Measurements from ENCODE around the gene PIP4P1.

Gene PIP4P1

GRCh38 chr14:20418501-20418909 lies 42.7 kb downstream of the PIP4P1 start:
- no peak overlapping the region for H3K27ac ChIP-seq
- no peak for TF ChIP-seq CTCF (conservative IDR thresholded peaks at IDR 0.05)

DNA sequence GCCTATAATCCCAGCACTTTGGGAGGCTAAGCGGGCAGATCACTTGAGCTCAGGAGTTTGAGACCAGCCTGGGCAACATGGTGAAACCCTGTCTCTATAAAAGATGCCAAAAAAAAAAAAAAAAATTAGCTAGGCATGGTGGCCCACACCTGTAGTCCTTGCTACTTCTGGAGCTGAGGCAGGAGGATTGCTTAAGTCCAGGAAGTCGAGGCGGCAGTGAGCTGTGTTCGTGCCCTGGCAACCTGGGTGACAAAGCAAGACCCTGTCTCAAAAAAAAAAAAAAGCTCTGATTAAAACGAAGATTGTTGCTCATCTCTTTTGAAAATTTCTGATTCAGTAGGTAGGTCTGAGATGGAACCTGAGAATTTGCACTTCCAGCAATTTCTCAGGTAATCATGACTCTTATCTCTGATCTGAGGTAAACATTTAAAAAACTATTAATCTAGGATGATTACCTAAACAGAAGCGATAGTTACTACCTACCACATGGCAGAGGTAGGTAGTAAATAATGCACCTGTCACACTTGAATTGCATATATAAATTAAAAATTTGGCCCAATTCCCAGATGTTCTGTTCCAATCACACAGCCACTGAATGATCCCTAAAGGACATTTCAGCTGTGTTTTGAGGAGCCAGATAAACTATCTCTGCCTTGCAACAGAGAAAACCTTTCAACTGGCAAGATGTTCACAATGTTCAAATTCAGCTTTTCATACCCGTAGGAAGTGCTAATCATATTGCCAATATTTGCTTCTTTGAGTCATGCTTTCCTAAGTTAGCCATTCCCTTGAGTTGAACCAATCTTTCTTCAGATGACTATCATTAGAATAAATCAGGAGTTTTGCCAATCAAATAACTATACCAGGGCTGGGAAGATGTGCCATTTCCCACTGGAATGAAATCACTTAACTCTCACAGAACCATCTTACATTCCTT lies 43.7 kb downstream of the PIP4P1 start:
- TF ChIP-seq CTCF (conservative IDR thresholded peaks at IDR 0.05), result no peak
- H3K27ac ChIP-seq, result peak overlapping the region; percentile 33; the same call in 1 of the 2 replicates

DNA sequence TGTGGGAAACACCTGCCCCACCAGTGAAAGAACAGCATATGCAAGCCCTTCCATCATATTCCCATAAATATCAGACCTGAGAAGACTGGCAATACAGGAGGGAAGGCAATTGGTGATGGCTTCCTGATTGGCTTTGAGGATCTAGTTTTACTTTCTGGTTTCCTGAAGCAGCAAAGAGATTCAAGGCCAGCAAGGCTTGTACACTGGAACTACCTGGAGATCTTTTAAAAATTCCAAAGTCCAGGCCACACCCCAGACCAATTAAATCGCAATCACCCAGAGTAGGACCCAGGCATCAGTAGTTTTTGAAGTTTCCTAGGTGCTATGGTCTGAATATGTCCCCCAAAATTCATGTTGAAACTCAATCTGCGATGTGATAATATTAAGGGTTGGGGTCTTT lies 45.0 kb downstream of the PIP4P1 start:
- no peak for TF ChIP-seq CTCF (conservative IDR thresholded peaks at IDR 0.05)
- no peak overlapping the region for H3K27ac ChIP-seq

DNA sequence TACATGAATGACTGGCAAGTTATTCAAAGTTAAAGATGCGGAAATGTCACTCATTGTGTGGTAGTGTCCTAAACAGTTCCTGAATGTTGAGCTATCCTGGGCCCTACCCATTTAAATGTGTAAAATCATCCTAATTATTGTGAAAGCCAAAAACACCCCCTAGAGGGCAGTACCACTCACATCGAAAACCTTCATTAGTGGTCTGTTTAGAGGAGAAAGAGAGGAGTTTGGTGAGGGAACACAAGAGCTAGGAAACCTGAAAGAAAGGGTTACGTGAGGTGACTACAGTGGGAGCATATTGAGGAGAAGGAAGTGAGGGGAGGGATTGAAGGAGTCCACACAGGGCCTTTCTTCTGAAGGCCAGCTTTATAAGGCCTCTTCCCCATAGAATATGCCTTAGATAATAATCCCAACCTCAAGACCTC lies 45.4 kb downstream of the PIP4P1 start:
- H3K27ac ChIP-seq, result no peak overlapping the region
- TF ChIP-seq CTCF (conservative IDR thresholded peaks at IDR 0.05), result peak; percentile 71

DNA sequence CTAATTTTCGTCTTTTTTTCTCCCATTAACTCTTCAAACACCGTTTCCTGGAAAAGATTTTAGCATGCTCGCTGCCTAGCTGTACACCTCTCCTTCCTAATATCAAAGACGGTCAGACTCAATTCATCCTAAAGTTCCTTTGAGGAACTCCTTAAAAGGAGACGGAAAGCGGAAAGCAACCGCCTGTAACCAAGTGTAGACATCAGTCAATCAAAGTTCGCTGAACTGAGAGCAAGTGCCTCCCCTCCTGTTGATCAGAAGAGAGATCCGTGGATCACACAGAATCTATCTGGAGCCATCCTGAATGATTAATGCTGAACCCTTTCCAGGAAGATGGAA lies 47.5 kb downstream of the PIP4P1 start:
- peak overlapping the region; percentile 86 for H3K27ac ChIP-seq
- TF ChIP-seq CTCF (conservative IDR thresholded peaks at IDR 0.05), result no peak

DNA sequence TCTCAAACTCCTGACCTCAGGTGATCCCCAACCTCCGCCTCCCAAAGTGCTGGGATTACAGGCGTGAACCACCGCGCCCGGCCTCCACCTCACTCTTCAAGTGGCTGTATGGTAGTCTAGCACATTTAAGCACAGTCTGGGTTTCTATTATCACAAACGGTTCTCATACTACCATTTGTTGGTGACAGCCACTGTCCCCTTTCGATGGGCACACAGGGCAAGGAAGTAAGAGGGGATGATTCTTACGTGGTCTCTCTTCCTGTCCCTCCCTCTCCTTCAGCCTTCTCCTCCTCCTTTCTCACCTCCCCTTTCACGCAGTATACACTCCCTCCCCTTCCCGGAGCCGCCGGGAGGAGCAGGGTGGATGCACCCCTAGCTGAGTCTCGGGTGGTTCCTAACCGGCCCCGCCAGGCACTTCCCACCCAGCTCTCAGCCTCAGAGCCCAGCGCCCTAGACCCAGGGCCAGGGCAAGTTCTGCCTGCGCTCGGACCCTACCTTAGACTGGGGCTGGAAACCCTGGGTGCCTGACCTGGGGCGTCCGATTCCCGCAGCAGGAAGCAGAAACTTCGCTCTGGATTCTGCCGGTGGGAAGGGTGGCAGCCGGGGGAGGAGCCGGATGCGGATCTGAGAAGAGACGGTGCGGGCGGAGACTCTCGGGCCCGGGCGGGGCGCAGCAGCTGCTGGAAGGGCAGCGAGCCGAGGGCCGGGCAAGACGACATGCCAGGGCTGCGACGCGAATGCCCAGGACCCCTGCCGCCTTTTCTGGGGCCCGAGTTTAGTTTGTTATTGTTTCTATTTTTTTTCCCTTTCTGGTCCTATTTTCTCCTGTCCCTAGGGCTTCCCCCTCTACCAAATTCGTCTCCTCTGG lies 48.1 kb downstream of the PIP4P1 start, which contains the start of gene TEP1:
TEP1 (minus strand) TSS at position 626 of the 868 bp plus-strand sequence. CDS start 5,062 bp downstream, outside the sequence.
- H3K27ac ChIP-seq, result peak within 1 kb of the TSS; percentile 86
- TF ChIP-seq CTCF (conservative IDR thresholded peaks at IDR 0.05), result no peak

DNA sequence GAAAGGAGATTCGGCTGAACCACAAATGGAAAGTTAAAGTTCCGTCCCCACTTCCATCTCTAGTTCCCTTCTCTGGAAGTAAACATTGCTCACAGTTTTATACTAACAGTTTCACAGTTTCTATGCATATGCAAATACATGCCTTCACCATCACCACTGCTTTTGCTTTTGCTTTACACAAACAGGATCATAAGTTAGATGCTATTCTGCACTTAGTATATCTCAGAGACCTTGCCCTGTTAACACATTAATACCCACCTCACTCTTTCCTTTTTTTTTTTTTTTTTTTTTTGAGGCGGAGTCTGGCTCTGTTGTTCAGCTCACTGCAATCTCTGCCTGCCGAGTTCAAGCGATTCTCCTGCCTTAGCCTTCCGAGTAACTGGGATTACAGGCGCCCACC lies 48.8 kb downstream of the PIP4P1 start:
- peak overlapping the region; percentile 86 for H3K27ac ChIP-seq
- no peak for TF ChIP-seq CTCF (conservative IDR thresholded peaks at IDR 0.05)
